Measurements from ENCODE around the gene SLC51B. TPM values are rescaled to one million over a fixed set of nuclear protein-coding genes. Genes with fewer than 3 reads are reported as not detected.

Gene SLC51B
- total and polyA plus RNA-seq, 10 of the 15 experiments (the other 5 are each of a cell fraction or from before 2014, with no cell fraction given), result 0.05 to 0.17 (median 0.13) TPM; not detected in 7

DNA sequence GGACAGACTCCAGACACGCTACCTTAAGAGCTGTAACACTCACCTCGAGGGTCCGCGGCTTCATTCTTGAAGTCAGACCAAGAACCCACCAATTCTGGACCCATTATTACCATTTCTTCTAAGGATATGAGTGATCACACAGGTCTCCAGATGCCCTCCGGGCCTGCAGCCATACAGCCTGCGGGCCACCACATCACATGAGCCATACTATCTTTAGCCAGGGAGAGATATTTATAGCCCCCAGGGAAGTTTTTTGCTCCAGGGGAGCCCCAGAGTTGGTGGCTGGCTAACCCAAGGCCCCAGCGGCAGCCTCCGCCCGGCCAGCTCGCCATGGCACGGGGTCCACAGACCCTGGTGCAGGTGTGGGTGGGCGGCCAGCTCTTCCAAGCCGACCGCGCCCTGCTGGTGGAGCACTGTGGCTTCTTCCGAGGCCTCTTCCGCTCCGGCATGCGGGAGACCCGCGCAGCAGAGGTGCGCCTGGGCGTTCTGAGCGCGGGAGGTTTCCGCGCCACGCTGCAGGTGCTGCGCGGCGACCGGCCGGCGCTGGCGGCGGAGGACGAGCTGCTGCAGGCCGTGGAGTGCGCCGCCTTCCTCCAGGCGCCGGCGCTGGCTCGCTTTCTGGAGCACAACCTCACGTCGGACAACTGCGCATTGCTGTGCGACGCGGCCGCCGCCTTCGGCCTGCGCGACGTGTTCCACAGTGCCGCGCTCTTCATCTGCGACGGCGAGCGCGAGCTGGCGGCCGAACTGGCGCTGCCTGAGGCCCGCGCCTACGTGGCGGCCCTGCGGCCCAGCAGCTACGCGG is 31.5 kb downstream of the SLC51B start, which contains the start of gene KBTBD13:
Gene KBTBD13 (plus strand): TSS at position 261 of the 805 bp plus-strand sequence. CDS start 70 bp downstream, at position 331.
- SMC1A ChIA-PET (ENCODE audit: uncharacterized antibody, unreplicated experiment), result no interaction called here
- no peak for FAIRE-seq
- Histone ChIP-seq H3K9ac (ENCODE audit: control insufficient read depth, insufficient read depth, low read length) (no peak within 1 kb of the TSS), H3K4me1 (ENCODE audit: control insufficient read depth, insufficient read depth, low read length) (no peaks in the 10 kb centered on the region), H4K20me1 (ENCODE audit: control insufficient read depth, insufficient read depth) (peaks cover 3% of the 10 kb centered on the region; the same call in 1 of the 2 replicates), H3K4me3 (no peak within 1 kb of the TSS), H3K79me2 (ENCODE audit: control insufficient read depth, insufficient read depth, low read length) (no peaks in the 10 kb centered on the region), H3K4me2 (ENCODE audit: control insufficient read depth, insufficient read depth) (no peak within 1 kb of the TSS), H3K36me3 (ENCODE audit: control insufficient read depth in 2 of 2, insufficient read depth in 2 of 2, low read length in 1 of 2) (no peaks in the 10 kb centered on the region), H3K9me3 (replicated peaks; ENCODE audit: control insufficient read depth, insufficient read depth, low read length) (no peaks in the 10 kb centered on the region), H3K27me3 (replicated peaks in 1 of 2; ENCODE audit: control insufficient read depth in 2 of 2, insufficient read depth in 2 of 2, low read length in 1 of 2) (no peaks in the 10 kb centered on the region), H3K27ac (ENCODE audit: control insufficient read depth, insufficient read depth) (no peak within 1 kb of the TSS), H2AFZ (ENCODE audit: control insufficient read depth, low read depth, low read length) (no peak within 1 kb of the TSS)
- in situ Hi-C loops (cut with MboI), result no loop called here
- BruUV-seq (replicated peaks), result no TSS peak
- CTCF ChIA-PET, result interaction anchor here (1.1 to 2.6 kb wide), 3 partner anchors 14 to 346 kb away, joined by 3 to 17 read pairs (median 4); no protein-coding TSS in a partner anchor
- WGBS (ENCODE audit: insufficient coverage, insufficient replicate concordance, low lambda C conversion rate, missing lambda C conversion rate), result 88% methylated on average over 41 of the region's 73 CpGs
- DNase-seq (ENCODE audit: low read depth, low spot score), result no peak
- POLR2A ChIA-PET, result no interaction called here
- no peak for ATAC-seq
- TF ChIP-seq ATF7 (IDR thresholded peaks at IDR 0.05; ENCODE audit: low read depth) (no peak), FOXM1 (IDR thresholded peaks at IDR 0.05; ENCODE audit: low read depth, low read length) (no peak), JUND (IDR thresholded peaks at IDR 0.05; ENCODE audit: low read depth, low read length) (no peak), BCL11A (IDR thresholded peaks at IDR 0.05; ENCODE audit: low read depth, low read length) (no peak), CBX5 (IDR thresholded peaks at IDR 0.05; ENCODE audit: low read depth) (no peak), PML (IDR thresholded peaks at IDR 0.05; ENCODE audit: low read length) (no peak), IRF4 (IDR thresholded peaks at IDR 0.05; ENCODE audit: low read depth, low read length) (no peak), ZNF24 (IDR thresholded peaks at IDR 0.05) (no peak)
- TF ChIP-seq, protein P1, sequence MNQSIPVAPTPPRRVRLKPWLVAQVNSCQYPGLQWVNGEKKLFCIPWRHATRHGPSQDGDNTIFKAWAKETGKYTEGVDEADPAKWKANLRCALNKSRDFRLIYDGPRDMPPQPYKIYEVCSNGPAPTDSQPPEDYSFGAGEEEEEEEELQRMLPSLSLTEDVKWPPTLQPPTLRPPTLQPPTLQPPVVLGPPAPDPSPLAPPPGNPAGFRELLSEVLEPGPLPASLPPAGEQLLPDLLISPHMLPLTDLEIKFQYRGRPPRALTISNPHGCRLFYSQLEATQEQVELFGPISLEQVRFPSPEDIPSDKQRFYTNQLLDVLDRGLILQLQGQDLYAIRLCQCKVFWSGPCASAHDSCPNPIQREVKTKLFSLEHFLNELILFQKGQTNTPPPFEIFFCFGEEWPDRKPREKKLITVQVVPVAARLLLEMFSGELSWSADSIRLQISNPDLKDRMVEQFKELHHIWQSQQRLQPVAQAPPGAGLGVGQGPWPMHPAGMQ (IDR thresholded peaks at IDR 0.05; ENCODE audit: borderline replicate concordance), result no peak
- RAD21 ChIA-PET (ENCODE audit: unreplicated experiment), result interaction anchor here (1.2 kb wide), 1 partner anchor 42 kb away, joined by 3 read pairs; no protein-coding TSS in a partner anchor
- intact Hi-C loops (cut with micrococcal nuclease; ENCODE audit: unreplicated experiment), result no loop called here
